GM18867 (cell line): ENCODE measurements around the gene PLA2G2D.

Source experiments
- ATAC-seq: cut with Tn5 transposase; IDR thresholded peaks from one replicate; pipeline ENCODE4 v1.9.1; 2021; ENCODE audit warnings: mild to moderate bottlenecking, moderate library complexity; ENCODE audit not compliant: unreplicated experiment

PLA2G2D gene

GRCh38 chr1:20069874-20070273 is 49.5 kb downstream of the PLA2G2D start, which contains the start of gene PLA2G5:
Gene PLA2G5 (plus strand): TSS chr1:20070194. CDS start chr1:20084831, 14,637 bp downstream.
- ATAC-seq, result no peak

- no peak for ATAC-seq
Observed at GRCh38 chr1:20068722-20069121, 50.6 kb downstream of the PLA2G2D start.

- ATAC-seq, result no peak
Observed at GRCh38 chr1:20063861-20064292, 55.5 kb downstream of the PLA2G2D start.
